T-cell (primary cell): ENCODE measurements around the gene BCAS3. TPM values are rescaled to one million over a fixed set of nuclear protein-coding genes. Genes with fewer than 3 reads are reported as not detected.
"Not testable (repeated sequence)": the region's sequence is repeated elsewhere in the genome, so short reads cannot be mapped to it uniquely, and the experiment has no call there.

Experiments
- ATAC-seq, 4 experiments: fragments of 200-7000 bp in 3 of 4; fragments of 150-1000 bp in 1 of 4; cut with Tn5 transposase; replicated peaks in 1 of 4; 1 replicate in 3 of 4; 2 replicates in 1 of 4; pipeline ENCODE4 v1.10.0; 2021; ENCODE audit warnings: moderate library complexity in 3 of 4, mild to moderate bottlenecking in 2 of 4, moderate number of reproducible peaks in 1 of 4
- CTCF ChIA-PET, 2 donors: fragments of 300-600 bp; sonication (Branson Sonifier 250); formaldehyde crosslinking; loops; one replicate each; lab custom pipeline; 2022; ENCODE audit warnings: antibody characterized with exemption in 2 of 2; lab: Charles Lee
- POLR2A ChIA-PET, 2 donors: fragments of 300-600 bp; sonication (Branson Sonifier 250); formaldehyde crosslinking; loops; one replicate each; lab custom pipeline; 2022; ENCODE audit warnings: antibody characterized with exemption in 2 of 2; lab: Charles Lee
- DNase-seq, 35 experiments: peaks; one replicate each; pipeline versions ENCODE4 v3.0.0 to v3.0.0-alpha.2; 2013 to 2023
- H3K27ac ChIP-seq: one replicate; pipeline ENCODE4 v1.5.1; 2013; ENCODE audit warnings: low read length
- H3K27me3 ChIP-seq, 2 experiments: replicated peaks in 1 of 2; 1 replicate in 1 of 2; 2 replicates in 1 of 2; pipeline versions ENCODE4 v1.6.1 to v1.7.0; 2013; ENCODE audit warnings: low read length in 1 of 2, mixed read lengths in 1 of 2; ENCODE audit not compliant: control insufficient read depth in 2 of 2, insufficient read depth in 2 of 2; ENCODE audit errors: extremely low read depth in 1 of 2
- H3K36me3 ChIP-seq, 2 donors: 1 replicate in 1 of 2; 2 replicates in 1 of 2; pipeline versions ENCODE4 v1.6.1 to v1.7.0; 2013; ENCODE audit warnings: low read length in 1 of 2; ENCODE audit not compliant: control insufficient read depth in 2 of 2, insufficient read depth in 1 of 2; ENCODE audit errors: extremely low read depth in 1 of 2
- H3K4me1 ChIP-seq, 2 experiments: 1 replicate in 1 of 2; 2 replicates in 1 of 2; pipeline versions ENCODE4 v1.6.1 to v1.7.0; 2013; ENCODE audit warnings: low read length in 2 of 2, mixed read lengths in 1 of 2; ENCODE audit not compliant: insufficient read depth in 2 of 2, control insufficient read depth in 1 of 2; ENCODE audit errors: extremely low read depth in 1 of 2
- H3K4me3 ChIP-seq, 2 donors: 1 replicate in 1 of 2; 2 replicates in 1 of 2; pipeline versions ENCODE4 v1.5.1 to v1.7.0; 2013; ENCODE audit warnings: mild to moderate bottlenecking in 2 of 2, low read length in 1 of 2, moderate library complexity in 1 of 2; ENCODE audit not compliant: control insufficient read depth in 1 of 2; ENCODE audit errors: extremely low read depth in 1 of 2
- H3K9me3 ChIP-seq: 2 replicates; pipeline ENCODE4 v1.7.0; 2013
- H3K27ac Mint-ChIP-seq, 2 donors: one replicate each; pipeline ENCODE4 v1.8.0; 2020 to 2021; ENCODE audit warnings: mild to moderate bottlenecking in 2 of 2, mixed read lengths in 2 of 2
- H3K27me3 Mint-ChIP-seq, 2 donors: one replicate each; pipeline ENCODE4 v1.8.0; 2021 to 2022; ENCODE audit warnings: mixed read lengths in 2 of 2
- H3K36me3 Mint-ChIP-seq: one replicate; pipeline ENCODE4 v1.8.0; 2021; ENCODE audit warnings: mixed read lengths
- H3K4me1 Mint-ChIP-seq, 3 donors: one replicate each; pipeline ENCODE4 v1.8.0; 2020 to 2022; ENCODE audit warnings: mixed read lengths in 3 of 3, mild to moderate bottlenecking in 1 of 3
- H3K4me3 Mint-ChIP-seq, 3 donors: one replicate each; pipeline ENCODE4 v1.8.0; 2020 to 2022; ENCODE audit warnings: mild to moderate bottlenecking in 3 of 3, mixed read lengths in 3 of 3, moderate library complexity in 3 of 3
- H3K9me3 Mint-ChIP-seq, 3 donors: one replicate each; pipeline ENCODE4 v1.8.0; 2020 to 2022; ENCODE audit warnings: mixed read lengths in 3 of 3
- WGBS: methylation state at CpG from one replicate; pipeline ENCODE4 v1.1.5; 2013; ENCODE audit warnings: missing lambda C conversion rate; ENCODE audit not compliant: insufficient coverage; 5-methylcytosine and 5-hydroxymethylcytosine counted together
- total RNA-seq, 35 experiments: library from RNA in 6 of 35; stranded (reverse) in 6 of 35; fragments of 120-200 nt in 1 of 35; gene quantifications; one replicate each; pipeline versions ENCODE4 v1.2.1 to v1.2.4 and lab custom pipeline; 2013 to 2026

The BCAS3 gene
- total RNA-seq, 5 donors from 2014 or later (not counting 1 experiment from before 2014, with no cell fraction given), result 33.8 to 57.8 (median 38.1) TPM

GRCh38 chr17:60886731-60887613 lies 209.3 kb downstream of the BCAS3 start:
- H3K27me3 Mint-ChIP-seq, CTCF ChIA-PET, POLR2A ChIA-PET, DNase-seq, H3K27me3 ChIP-seq, H3K9me3 Mint-ChIP-seq, H3K4me1 Mint-ChIP-seq, H3K4me1 ChIP-seq, ATAC-seq, H3K27ac ChIP-seq, H3K36me3 ChIP-seq, H3K4me3 ChIP-seq, H3K9me3 ChIP-seq: not testable (repeated sequence)
- Mint-ChIP-seq H3K27ac (peak overlapping the region; percentile 44 to 71), H3K36me3 (peaks cover 24% of the 10 kb centered on the region), H3K4me3 (peak overlapping the region; percentile 58 to 74 (median 61))
- 98% methylated on average over 10 of the region's 39 CpGs for WGBS

GRCh38 chr17:60887614-60888028 lies 210.0 kb downstream of the BCAS3 start:
- Histone ChIP-seq H3K9me3 (no peaks in the 10 kb centered on the region), H3K27me3 (no peaks in the 10 kb centered on the region), H3K4me3 (no peak overlapping the region), H3K4me1 (no peaks in the 10 kb centered on the region), H3K27ac (no peak overlapping the region), H3K36me3 (no peaks in the 10 kb centered on the region)
- Mint-ChIP-seq H3K27me3 (no peaks in the 10 kb centered on the region), H3K36me3 (peaks cover 24% of the 10 kb centered on the region), H3K9me3 (no peaks in the 10 kb centered on the region), H3K27ac (peak overlapping the region in 1 of 2 donors; percentile 71), H3K4me3 (peak overlapping the region; percentile 58 to 74 (median 61)), H3K4me1 (no peaks in the 10 kb centered on the region)
- DNase-seq (no peak), ATAC-seq (no peak)
- ChIA-PET POLR2A (no interaction called here), CTCF (no interaction called here)

GRCh38 chr17:60888812-60889709 lies 211.4 kb downstream of the BCAS3 start:
- no peak overlapping the region for H3K4me3 Mint-ChIP-seq
- H3K27me3 Mint-ChIP-seq, result no peaks in the 10 kb centered on the region
- ChIA-PET POLR2A (no interaction called here), CTCF (no interaction called here)
- Histone ChIP-seq H3K36me3 (no peaks in the 10 kb centered on the region), H3K4me1 (no peaks in the 10 kb centered on the region), H3K4me3 (no peak overlapping the region), H3K27me3 (no peaks in the 10 kb centered on the region), H3K9me3 (no peaks in the 10 kb centered on the region), H3K27ac (no peak overlapping the region)
- H3K36me3 Mint-ChIP-seq, result peaks cover 31% of the 10 kb centered on the region
- ATAC-seq (no peak), DNase-seq (no peak)
- WGBS, result 100% methylated on average over 1 of the region's 5 CpGs
- no peak overlapping the region for H3K27ac Mint-ChIP-seq
- peaks cover 0 to 5% (median 0%) of the 10 kb centered on the region in 3 donors for H3K9me3 Mint-ChIP-seq
- no peaks in the 10 kb centered on the region for H3K4me1 Mint-ChIP-seq

GRCh38 chr17:60891149-60891548 lies 213.5 kb downstream of the BCAS3 start:
- Mint-ChIP-seq H3K27ac (no peak overlapping the region), H3K27me3 (no peaks in the 10 kb centered on the region), H3K4me1 (no peaks in the 10 kb centered on the region), H3K4me3 (no peak overlapping the region), H3K36me3 (peaks cover 44% of the 10 kb centered on the region), H3K9me3 (peaks cover 0 to 15% (median 13%) of the 10 kb centered on the region in 3 donors)
- Histone ChIP-seq H3K27ac (no peak overlapping the region), H3K4me3 (no peak overlapping the region), H3K36me3 (no peaks in the 10 kb centered on the region), H3K27me3 (no peaks in the 10 kb centered on the region), H3K9me3 (no peaks in the 10 kb centered on the region), H3K4me1 (no peaks in the 10 kb centered on the region)
- DNase-seq (no peak), ATAC-seq (no peak)
- no CpG with 5 or more reads among the region's 2 CpGs for WGBS
- ChIA-PET POLR2A (no interaction called here), CTCF (interaction anchor here (0.5 to 0.6 kb wide), 3 partner anchors 27 to 315 kb away, joined by 3 to 4 read pairs (median 4); no protein-coding TSS in a partner anchor)

GRCh38 chr17:60893475-60893874 lies 215.8 kb downstream of the BCAS3 start:
- H3K9me3 Mint-ChIP-seq, result peaks cover 7 to 29% (median 25%) of the 10 kb centered on the region in 3 donors
- peaks cover 57% of the 10 kb centered on the region for H3K36me3 Mint-ChIP-seq

GRCh38 chr17:60896996-60897395 lies 219.3 kb downstream of the BCAS3 start:
- Mint-ChIP-seq H3K27me3 (no peaks in the 10 kb centered on the region), H3K27ac (no peak overlapping the region), H3K4me3 (no peak overlapping the region), H3K4me1 (peaks cover 0 to 1% (median 0%) of the 10 kb centered on the region in 3 donors), H3K36me3 (peaks cover 41% of the 10 kb centered on the region), H3K9me3 (peaks cover 7 to 29% (median 25%) of the 10 kb centered on the region in 3 donors)
- Histone ChIP-seq H3K27ac (no peak overlapping the region), H3K9me3 (no peaks in the 10 kb centered on the region), H3K4me3 (no peak overlapping the region), H3K27me3 (no peaks in the 10 kb centered on the region), H3K36me3 (no peaks in the 10 kb centered on the region), H3K4me1 (no peaks in the 10 kb centered on the region)
- WGBS, result no CpG with 5 or more reads among the region's 1 CpG
- ATAC-seq, result no peak
- POLR2A ChIA-PET, result no interaction called here
- CTCF ChIA-PET, result no interaction called here
- DNase-seq, result no peak

More at GRCh38 chr17:60893475-60893874, 215.8 kb downstream of the BCAS3 start:
- no peak for ATAC-seq
- Histone ChIP-seq H3K36me3 (no peaks in the 10 kb centered on the region), H3K27me3 (no peaks in the 10 kb centered on the region), H3K9me3 (no peaks in the 10 kb centered on the region), H3K4me1 (no peaks in the 10 kb centered on the region), H3K27ac (no peak overlapping the region), H3K4me3 (no peak overlapping the region)
- no peak overlapping the region for H3K4me3 Mint-ChIP-seq
- DNase-seq, result no peak
- no peak overlapping the region for H3K27ac Mint-ChIP-seq
- CTCF ChIA-PET, result no interaction called here
- POLR2A ChIA-PET, result no interaction called here
- H3K4me1 Mint-ChIP-seq, result no peaks in the 10 kb centered on the region
- H3K27me3 Mint-ChIP-seq, result no peaks in the 10 kb centered on the region
- no CpG with 5 or more reads among the region's 5 CpGs for WGBS
